Coronary artery (tissue), 2 donors: ENCODE data around the gene ABCG2.
"Not testable (repeated sequence)": the region's sequence is repeated elsewhere in the genome, so short reads cannot be mapped to it uniquely, and the experiment has no call there.

Source experiments
- DNase-seq: peaks from one replicate; pipeline ENCODE4 v3.0.0-alpha.2; 2017; ENCODE audit warnings: low spot score
- H3K27ac ChIP-seq, 2 donors: fragments of 200-600 bp; sonication (generic); one replicate each; pipeline ENCODE4 v1.5.1; 2016 to 2019
- H3K4me3 ChIP-seq: fragments of 200-600 bp; sonication (generic); 2 replicates; pipeline ENCODE4 v1.5.1; 2016; ENCODE audit warnings: mild to moderate bottlenecking, moderate library complexity
- TF ChIP-seq, protein P1 (sequence below): fragments of 200-600 bp; sonication (generic); IDR thresholded peaks from one replicate; pipeline ENCODE4 v1.5.1; 2019; ENCODE audit warnings: antibody characterized with exemption

ABCG2 gene

DNA sequence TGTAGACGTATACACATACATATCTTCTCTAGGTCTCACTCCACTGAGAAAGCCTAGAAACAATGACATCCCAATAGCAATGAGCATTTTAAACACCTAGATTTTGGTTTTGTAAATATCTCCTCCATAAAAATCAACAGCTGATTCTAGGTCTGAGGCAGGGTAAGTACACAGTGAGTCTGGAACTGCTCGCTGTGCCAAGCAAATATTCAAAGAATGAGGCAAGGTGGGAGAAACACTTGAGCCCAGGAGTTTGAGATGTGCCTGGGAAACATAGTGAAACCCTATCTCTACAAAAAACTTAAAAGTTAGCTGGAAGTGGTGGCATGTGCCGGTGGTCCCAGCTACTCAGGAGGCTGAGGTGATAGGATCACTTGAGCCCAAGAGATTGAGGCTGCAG lies 22.2 kb downstream of the ABCG2 start:
- DNase-seq: no peak
- no peak overlapping the region for H3K27ac ChIP-seq
- TF ChIP-seq, protein P1, sequence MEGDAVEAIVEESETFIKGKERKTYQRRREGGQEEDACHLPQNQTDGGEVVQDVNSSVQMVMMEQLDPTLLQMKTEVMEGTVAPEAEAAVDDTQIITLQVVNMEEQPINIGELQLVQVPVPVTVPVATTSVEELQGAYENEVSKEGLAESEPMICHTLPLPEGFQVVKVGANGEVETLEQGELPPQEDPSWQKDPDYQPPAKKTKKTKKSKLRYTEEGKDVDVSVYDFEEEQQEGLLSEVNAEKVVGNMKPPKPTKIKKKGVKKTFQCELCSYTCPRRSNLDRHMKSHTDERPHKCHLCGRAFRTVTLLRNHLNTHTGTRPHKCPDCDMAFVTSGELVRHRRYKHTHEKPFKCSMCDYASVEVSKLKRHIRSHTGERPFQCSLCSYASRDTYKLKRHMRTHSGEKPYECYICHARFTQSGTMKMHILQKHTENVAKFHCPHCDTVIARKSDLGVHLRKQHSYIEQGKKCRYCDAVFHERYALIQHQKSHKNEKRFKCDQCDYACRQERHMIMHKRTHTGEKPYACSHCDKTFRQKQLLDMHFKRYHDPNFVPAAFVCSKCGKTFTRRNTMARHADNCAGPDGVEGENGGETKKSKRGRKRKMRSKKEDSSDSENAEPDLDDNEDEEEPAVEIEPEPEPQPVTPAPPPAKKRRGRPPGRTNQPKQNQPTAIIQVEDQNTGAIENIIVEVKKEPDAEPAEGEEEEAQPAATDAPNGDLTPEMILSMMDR: no peak
- H3K4me3 ChIP-seq: no peak overlapping the region

DNA sequence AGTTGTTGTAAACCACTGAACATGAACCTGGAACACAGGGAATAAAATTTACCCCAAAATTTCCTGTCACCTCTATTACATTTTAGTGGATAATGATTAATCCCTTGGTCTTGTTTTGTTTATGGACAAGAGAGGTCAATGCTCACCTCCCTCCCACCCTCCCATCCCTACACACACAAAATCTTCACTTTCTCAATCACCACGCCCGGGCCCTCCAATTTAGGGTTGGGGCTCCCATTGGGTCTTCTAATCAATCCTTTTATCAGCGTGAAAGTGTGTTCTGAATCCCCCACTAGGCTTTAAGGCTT lies 23.1 kb downstream of the ABCG2 start:
- Histone ChIP-seq H3K27ac (no peak overlapping the region), H3K4me3 (no peak overlapping the region)
- TF ChIP-seq, protein P1: no peak
- DNase-seq: no peak

DNA sequence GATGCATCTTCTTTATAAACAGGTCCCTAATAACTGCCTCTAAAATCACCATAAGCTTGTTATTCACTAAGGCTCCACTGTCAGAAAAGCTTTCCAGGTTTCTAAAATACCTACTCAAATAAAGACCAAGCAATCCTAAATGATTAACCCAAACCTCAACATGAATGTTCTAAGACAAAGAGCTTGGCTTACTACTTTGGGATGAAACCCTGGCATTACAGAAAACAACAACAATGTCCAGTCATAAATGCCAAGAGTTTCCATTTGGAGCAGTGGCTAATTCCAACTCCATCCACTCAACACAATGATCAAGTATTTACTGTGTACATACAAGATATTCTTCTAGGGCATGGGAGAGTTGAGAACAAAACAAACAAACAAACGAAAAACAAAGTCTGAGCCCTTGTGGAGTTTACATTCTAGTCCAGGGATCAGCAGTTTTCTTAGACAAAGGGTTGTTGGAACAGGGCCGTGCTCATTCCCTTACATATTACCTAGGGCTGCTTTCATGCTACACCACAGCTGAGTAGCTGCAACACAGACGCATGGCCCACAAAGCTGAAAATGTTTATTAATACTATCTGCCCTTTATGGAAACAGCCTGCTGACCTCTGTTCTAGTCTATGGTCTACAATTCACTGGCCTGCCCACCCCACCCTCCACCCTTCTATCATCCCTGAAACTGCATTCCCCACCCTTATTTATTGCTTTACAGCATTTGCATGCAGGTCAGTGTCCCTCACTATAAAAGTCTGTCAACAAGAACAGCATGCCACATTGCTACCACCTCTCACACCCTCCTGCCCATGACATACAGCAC lies 23.7 kb downstream of the ABCG2 start:
- DNase-seq: no peak
- TF ChIP-seq, protein P1: no peak
- no peak overlapping the region for H3K4me3 ChIP-seq
- no peak overlapping the region for H3K27ac ChIP-seq

DNA sequence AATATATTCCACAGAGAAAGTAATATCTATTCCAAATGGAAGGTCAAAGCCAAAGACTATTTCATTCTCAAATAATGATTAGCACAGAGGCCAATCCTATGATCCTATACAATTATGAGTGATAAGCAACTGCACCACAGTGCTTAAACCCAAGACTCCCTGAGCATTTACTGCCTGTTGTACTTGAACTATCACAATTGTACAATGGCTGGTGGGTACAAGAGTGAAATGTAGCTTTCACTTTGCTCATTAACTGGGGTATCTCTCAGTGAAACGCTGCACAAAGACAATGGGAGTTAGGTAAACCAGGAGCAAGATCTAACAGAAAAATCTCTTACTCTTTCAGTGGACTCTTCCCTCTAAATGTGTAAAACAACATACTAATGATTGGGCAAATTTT lies 24.3 kb downstream of the ABCG2 start:
- Histone ChIP-seq H3K4me3 (no peak overlapping the region), H3K27ac (no peak overlapping the region)
- TF ChIP-seq, protein P1: no peak
- DNase-seq: no peak

DNA sequence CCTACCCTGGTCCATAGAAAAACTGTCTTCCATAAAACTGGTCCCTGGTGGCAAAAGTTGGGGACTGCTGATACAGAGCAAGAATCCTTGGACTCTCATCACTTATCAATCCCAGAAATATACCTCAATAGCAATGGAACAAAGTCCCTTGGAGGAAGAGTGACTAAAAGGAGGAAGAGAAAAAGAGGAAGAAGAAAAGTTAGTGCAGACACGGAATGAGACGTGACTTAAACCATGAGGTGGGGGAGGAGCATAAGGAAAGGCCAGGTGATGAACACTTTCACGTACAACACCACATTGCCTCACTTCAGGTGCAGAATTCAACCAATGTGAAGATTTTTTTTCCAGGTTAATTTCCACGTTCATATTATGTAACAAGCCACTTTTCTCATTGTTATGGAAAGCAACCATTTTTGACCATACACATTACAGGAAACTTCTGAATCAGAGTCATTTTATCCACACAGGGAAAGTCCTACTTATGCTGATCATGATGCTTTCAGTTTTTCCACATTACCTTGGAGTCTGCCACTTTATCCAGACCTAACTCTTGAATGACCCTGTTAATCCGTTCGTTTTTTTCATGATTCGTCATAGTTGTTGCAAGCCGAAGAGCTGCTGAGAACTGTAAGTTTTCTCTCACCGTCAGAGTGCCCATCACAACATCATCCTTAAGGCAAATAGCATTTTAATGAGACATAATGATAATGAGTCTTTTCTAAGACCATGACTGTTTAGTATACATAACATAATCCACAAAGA lies 27.7 kb downstream of the ABCG2 start:
- no peak overlapping the region for H3K4me3 ChIP-seq
- TF ChIP-seq, protein P1: no peak
- no peak for DNase-seq
- no peak overlapping the region for H3K27ac ChIP-seq

DNA sequence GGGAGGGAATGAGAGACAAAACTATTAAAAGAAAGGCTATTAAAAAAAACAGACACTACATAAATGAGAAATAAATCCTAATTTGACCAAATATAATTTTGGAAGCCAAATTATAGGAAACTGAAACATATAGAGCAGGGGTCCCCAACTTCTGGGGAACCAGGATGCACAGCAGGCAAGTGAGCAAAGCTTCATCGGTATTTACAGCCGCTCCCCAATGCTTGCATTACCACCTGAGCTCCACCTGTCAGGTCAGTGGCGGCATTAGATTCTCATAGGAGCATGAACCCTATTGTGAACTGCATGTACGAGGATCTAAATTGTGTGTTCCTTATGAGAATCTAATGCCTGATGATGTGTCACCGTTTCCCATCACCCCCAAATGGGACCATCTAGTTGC lies 28.4 kb downstream of the ABCG2 start:
- H3K27ac ChIP-seq: no peak overlapping the region
- DNase-seq: no peak
- no peak overlapping the region for H3K4me3 ChIP-seq
- TF ChIP-seq, protein P1: no peak

DNA sequence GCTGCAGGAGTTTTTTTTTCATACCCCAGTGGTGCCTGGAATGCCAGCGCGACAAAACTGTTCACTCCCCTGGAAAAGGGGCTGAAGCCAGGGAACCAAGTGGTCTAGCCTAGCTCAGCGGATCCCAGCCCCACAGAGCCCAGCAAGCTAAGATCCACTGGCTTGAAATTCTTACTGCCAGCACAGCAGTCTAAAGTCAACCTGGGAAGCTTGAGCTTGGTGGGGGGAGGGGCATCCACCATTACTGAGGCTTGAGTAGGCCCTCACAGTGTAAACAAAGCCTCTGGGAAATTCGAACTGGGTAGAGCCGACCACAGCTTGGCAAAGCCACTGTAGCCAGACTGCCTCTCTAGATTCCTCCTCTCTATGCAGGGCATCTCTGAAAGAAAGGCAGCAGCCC lies 36.2 kb downstream of the ABCG2 start:
- H3K27ac ChIP-seq, DNase-seq, H3K4me3 ChIP-seq: not testable (repeated sequence)
